ENCODE results near the gene DNAJB13. TPM values are rescaled to one million over a fixed set of nuclear protein-coding genes. Genes with fewer than 3 reads are reported as not detected.

Gene DNAJB13
- total and polyA plus RNA-seq, 2 of the 4 experiments (the other 2 are of a cell fraction) = 0.18 to 0.48 TPM

- Histone ChIP-seq H2AFZ (replicated peaks; ENCODE audit: low read length, poor library complexity) (no peak overlapping the region), H3K4ac (ENCODE audit: low read depth, low read length) (no peak overlapping the region), H3K79me1 (ENCODE audit: low read depth in 1 of 2, low read length in 2 of 2) (no peaks in the 10 kb centered on the region), H3K18ac (ENCODE audit: low read depth, low read length) (no peak overlapping the region), H3K14ac (replicated peaks; ENCODE audit: low read depth, low read length) (no peak overlapping the region), H3K9ac (ENCODE audit: low read depth, low read length) (no peak overlapping the region), H4K20me1 (ENCODE audit: insufficient read depth, low read length) (no peaks in the 10 kb centered on the region), H2AK9ac (replicated peaks; ENCODE audit: low read depth, low read length, poor library complexity) (no peak overlapping the region), H2BK120ac (ENCODE audit: low read depth, low read length) (no peak overlapping the region), H2BK20ac (ENCODE audit: low read depth, low read length) (no peak overlapping the region), H2AK5ac (ENCODE audit: low read depth, low read length) (no peak overlapping the region), H3K27me3 (ENCODE audit: control insufficient read depth, insufficient read depth, low read length) (no peaks in the 10 kb centered on the region), H3K27ac (ENCODE audit: insufficient read depth, low read length) (no peak overlapping the region), H3K9me3 (ENCODE audit: control insufficient read depth, insufficient read depth, low read length) (no peaks in the 10 kb centered on the region), H3K36me3 (ENCODE audit: control insufficient read depth, insufficient read depth, low read length) (no peaks in the 10 kb centered on the region), H3K4me1 (ENCODE audit: control insufficient read depth, insufficient read depth, low read length) (no peaks in the 10 kb centered on the region), H4K5ac (ENCODE audit: low read depth, low read length) (no peak overlapping the region), H2BK5ac (ENCODE audit: low read depth, low read length, poor library complexity, severe bottlenecking) (no peak overlapping the region), H3K4me2 (ENCODE audit: low read depth, low read length) (no peak overlapping the region), H4K91ac (ENCODE audit: insufficient read depth, low read depth, low read length) (no peak overlapping the region), H4K8ac (ENCODE audit: low read depth in 2 of 2, low read length in 2 of 2) (no peak overlapping the region), H3K56ac (ENCODE audit: extremely low read depth, insufficient read depth, low read length) (no peak overlapping the region), H3K9me1 (ENCODE audit: insufficient read depth, low read length) (no peaks in the 10 kb centered on the region), H3K4me3 (ENCODE audit: insufficient read depth, low read depth, low read length) (no peak overlapping the region), H3K23ac (ENCODE audit: low read depth, low read length) (no peak overlapping the region), H2BK15ac (ENCODE audit: low read depth, low read length) (no peak overlapping the region)
- no peak for TF ChIP-seq MXI1 (IDR thresholded peaks at IDR 0.05; ENCODE audit: borderline replicate concordance, low read depth, low read length)
- ATAC-seq (ENCODE audit: low read depth) = no peak
- dilution Hi-C loops (cut with HindIII; ENCODE audit: low sequenced_read_pairs, unreplicated experiment) = no loop called here
- WGBS, 2 experiments (ENCODE audit: extremely low coverage in 2 of 2, insufficient read length in 1 of 2) = no CpG with 5 or more reads among the region's 2 CpGs
- POLR2A ChIA-PET (ENCODE audit: unreplicated experiment) = no interaction called here
- in situ Hi-C loops (cut with MboI; ENCODE audit: low sequenced_read_pairs) = loop anchor here (10.0 kb wide), 1 partner anchor 476 kb away; no protein-coding TSS in a partner anchor
- intact Hi-C loops (cut with micrococcal nuclease) = no loop called here
- BruUV-seq (replicated peaks) = no TSS peak
- DNase-seq = no peak
- CTCF ChIA-PET = no interaction called here
Observed at GRCh38 chr11:73969091-73969490, 18.3 kb downstream of the DNAJB13 start.

Measured in IMR-90 (cell line).